ENCODE results near the gene MAP3K5. TPM values are rescaled to one million over a fixed set of nuclear protein-coding genes. Genes with fewer than 3 reads are reported as not detected.

MAP3K5 gene
- total and polyA plus RNA-seq, 9 of the 15 experiments (the other 6 are each of a cell fraction or from before 2014, with no cell fraction given), result 2.2 to 13.0 (median 9.9) TPM

GRCh38 chr6:136793363-136793762, 1.1 kb upstream of the MAP3K5 start:
- ATAC-seq, result no peak
- intact Hi-C loops (cut with micrococcal nuclease), result loop anchor here (1.0 to 5.0 kb wide), 3 partner anchors 185 to 496 kb away; no protein-coding TSS in a partner anchor
- peaks cover 38% of the 10 kb centered on the region for H3K79me2 ChIP-seq (ENCODE audit: control insufficient read depth, insufficient read depth, low read length)
- ChIA-PET POLR2A (no interaction called here), CTCF (ENCODE audit: low intra/inter-chr PET ratio) (interaction anchor here (0.6 to 5.5 kb wide), 7 partner anchors 146 to 453 kb away, joined by 3 to 89 read pairs (median 10); partner anchors contain the start of gene MAP7)
- H3K4me3 ChIP-seq, result peak overlapping the region; percentile 63
- no peaks in the 10 kb centered on the region for H3K9me1 ChIP-seq (ENCODE audit: control insufficient read depth, insufficient read depth, low read length)
- BruUV-seq (replicated peaks), result no TSS peak
- 31% methylated on average over 8 of the region's 8 CpGs for WGBS (ENCODE audit: insufficient coverage, low coverage, missing lambda C conversion rate)
- no peak overlapping the region; the same call in 1 of the 3 replicates for H3K27ac ChIP-seq (ENCODE audit: extremely low read depth, low read depth, low read length)
- H3K27me3 ChIP-seq (ENCODE audit: control insufficient read depth in 2 of 2, insufficient read depth in 2 of 2, low read length in 2 of 2), result no peaks in the 10 kb centered on the region
- no peak for FAIRE-seq
- peak overlapping the region; percentile 96 for H2AFZ ChIP-seq (ENCODE audit: low read depth, low read length)
- H3K9me3 ChIP-seq (replicated peaks; ENCODE audit: control insufficient read depth, insufficient read depth, low read depth, low read length), result no peaks in the 10 kb centered on the region
- H4K20me1 ChIP-seq (replicated peaks; ENCODE audit: control insufficient read depth, insufficient read depth, low read length), result no peaks in the 10 kb centered on the region
- peak overlapping the region; percentile 89 for H3K4me2 ChIP-seq (ENCODE audit: insufficient read depth, low read length)
- peak overlapping the region; percentile 83 to 92 for H3K9ac ChIP-seq (ENCODE audit: insufficient read depth in 1 of 2, low read depth in 2 of 2, low read length in 2 of 2)
- peaks cover 9 to 21% of the 10 kb centered on the region in 2 experiments; a peak in 4 of 5 replicates for H3K4me1 ChIP-seq (replicated peaks in 1 of 2; ENCODE audit: control insufficient read depth in 2 of 2, insufficient read depth in 2 of 2, low read length in 2 of 2)
- 0 out of 3 replicates have a peak, but pooled peaks cover 3% of the 10 kb centered on the region for H3K36me3 ChIP-seq (ENCODE audit: control insufficient read depth, insufficient read depth, low read length)
- TF ChIP-seq SIX5 (IDR thresholded peaks at IDR 0.05; ENCODE audit: borderline replicate concordance in 1 of 2, insufficient read depth in 1 of 2, low read depth in 1 of 2, low read length in 2 of 2) (no peak), HMG20B (CRISPR knock-in tag; IDR thresholded peaks at IDR 0.05) (0 out of 2 replicates have a peak, but pooled peaks have one; percentile 28), FOS (IDR thresholded peaks at IDR 0.05; ENCODE audit: extremely low read depth, insufficient read length) (no peak), XRCC3 (IDR thresholded peaks at IDR 0.05) (no peak), MBD1 (CRISPR knock-in tag; IDR thresholded peaks at IDR 0.05) (peak; percentile 53; the same call in 1 of the 2 replicates)
- DNase-seq (ENCODE audit: extremely low read depth in 1 of 4, low spot score in 3 of 4), result no peak
- in situ Hi-C loops (cut with MboI), result loop anchor here (5.0 kb wide), 1 partner anchor 151 kb away; no protein-coding TSS in a partner anchor
